Liver (tissue), 9 donors: ENCODE measurements around the gene GPR89B. TPM values are rescaled to one million over a fixed set of nuclear protein-coding genes. Genes with fewer than 3 reads are reported as not detected.

ENCODE experiments used
- DNase-seq: peaks from one replicate; pipeline ENCODE4 v3.0.0-alpha.2; 2017; ENCODE audit warnings: low spot score
- H3K27ac ChIP-seq, 2 donors: one replicate each; pipeline ENCODE4 v1.7.0; 2013; ENCODE audit warnings: inconsistent platforms in 2 of 2, low read length in 2 of 2, control low read depth in 1 of 2, low read depth in 1 of 2, mild to moderate bottlenecking in 1 of 2
- H3K27me3 ChIP-seq, 4 donors: one replicate each; pipeline versions ENCODE4 v1.6.1 to v1.7.0; 2013; ENCODE audit warnings: low read length in 3 of 4, inconsistent platforms in 1 of 4, mild to moderate bottlenecking in 1 of 4, moderate library complexity in 1 of 4; ENCODE audit not compliant: control insufficient read depth in 4 of 4, insufficient read depth in 4 of 4
- H3K36me3 ChIP-seq, 4 donors: one replicate each; pipeline versions ENCODE4 v1.6.1 to v1.7.0; 2013; ENCODE audit warnings: low read length in 3 of 4, mild to moderate bottlenecking in 3 of 4, low read depth in 1 of 4, moderate library complexity in 1 of 4; ENCODE audit not compliant: control insufficient read depth in 4 of 4, insufficient read depth in 3 of 4
- H3K4me1 ChIP-seq, 4 donors: one replicate each; pipeline versions ENCODE4 v1.6.1 to v1.7.0; 2013; ENCODE audit warnings: low read length in 3 of 4, mild to moderate bottlenecking in 3 of 4, moderate library complexity in 1 of 4; ENCODE audit not compliant: control insufficient read depth in 4 of 4, insufficient read depth in 4 of 4
- H3K4me3 ChIP-seq, 3 donors: one replicate each; pipeline versions ENCODE4 v1.6.1 to v1.7.0; 2013; ENCODE audit warnings: low read length in 3 of 3, control low read depth in 1 of 3, low read depth in 1 of 3, mild to moderate bottlenecking in 1 of 3
- H3K9ac ChIP-seq, 2 donors: one replicate each; pipeline ENCODE4 v1.7.0; 2013; ENCODE audit warnings: low read length in 2 of 2, mild to moderate bottlenecking in 2 of 2, moderate library complexity in 2 of 2, control low read depth in 1 of 2, low read depth in 1 of 2
- H3K9me3 ChIP-seq, 4 donors: one replicate each; pipeline versions ENCODE4 v1.6.1 to v1.7.0; 2013; ENCODE audit warnings: low read length in 3 of 4; ENCODE audit not compliant: control insufficient read depth in 4 of 4
- EGR1 ChIP-seq, 2 donors: IDR thresholded peaks; 2 replicates each; pipeline ENCODE4 v1.6.1; 2016 to 2018; ENCODE audit warnings: antibody characterized with exemption in 2 of 2, low read depth in 2 of 2
- FOXA1 ChIP-seq: IDR thresholded peaks from 2 replicates; pipeline ENCODE4 v1.6.1; 2016; ENCODE audit warnings: antibody characterized with exemption
- FOXA2 ChIP-seq: IDR thresholded peaks from 2 replicates; pipeline ENCODE4 v1.6.1; 2016; ENCODE audit warnings: antibody characterized with exemption
- GABPA ChIP-seq, 2 donors: IDR thresholded peaks in 1 of 2; conservative IDR thresholded peaks in 1 of 2; 2 replicates each; pipeline ENCODE4 v1.6.1; 2016; ENCODE audit warnings: antibody characterized with exemption in 2 of 2, mild to moderate bottlenecking in 1 of 2, moderate library complexity in 1 of 2
- HNF4A ChIP-seq, 2 donors: conservative IDR thresholded peaks; 2 replicates each; pipeline ENCODE4 v1.6.1; 2016; ENCODE audit warnings: antibody characterized with exemption in 2 of 2, mild to moderate bottlenecking in 2 of 2
- HNF4G ChIP-seq: IDR thresholded peaks from 2 replicates; pipeline ENCODE4 v1.6.1; 2016; ENCODE audit warnings: antibody characterized with exemption
- JUND ChIP-seq, 2 donors: IDR thresholded peaks; 2 replicates each; pipeline ENCODE4 v1.6.1; 2016; ENCODE audit warnings: antibody characterized with exemption in 2 of 2
- NR2F2 ChIP-seq: IDR thresholded peaks from 2 replicates; pipeline ENCODE4 v1.6.1; 2016; ENCODE audit warnings: antibody characterized with exemption
- RAD21 ChIP-seq, 2 donors: IDR thresholded peaks; 2 replicates each; pipeline ENCODE4 v1.6.1; 2016; ENCODE audit warnings: antibody characterized with exemption in 2 of 2, mild to moderate bottlenecking in 2 of 2
- RXRA ChIP-seq, 2 donors: IDR thresholded peaks; 2 replicates each; pipeline ENCODE4 v1.6.1; 2017 to 2018; ENCODE audit warnings: antibody characterized with exemption in 2 of 2, mild to moderate bottlenecking in 1 of 2
- SP1 ChIP-seq: IDR thresholded peaks from 2 replicates; pipeline ENCODE4 v1.6.1; 2018; ENCODE audit warnings: antibody characterized with exemption, mild to moderate bottlenecking
- TAF1 ChIP-seq: conservative IDR thresholded peaks from 2 replicates; pipeline ENCODE4 v1.6.1; 2016; ENCODE audit warnings: antibody characterized with exemption, mild to moderate bottlenecking
- YY1 ChIP-seq: IDR thresholded peaks from 2 replicates; pipeline ENCODE4 v1.6.1; 2016; ENCODE audit warnings: antibody characterized with exemption, mild to moderate bottlenecking
- WGBS: extraction: QIAGEN DNeasy Blood & Tissue Kit; methylation state at CpG from one replicate; pipeline ENCODE4 v1.1.7; 2013; 5-methylcytosine and 5-hydroxymethylcytosine counted together
- polyA plus RNA-seq, 2 donors: library from polyadenylated mRNA; stranded (reverse) in 1 of 2; unstranded in 1 of 2; fragments of 200-250 nt in 1 of 2; fragments of >200 nt in 1 of 2; fragmentation: Nextera tagmentation in 1 of 2; extraction: Ambion mirVana in 1 of 2; gene quantifications; one replicate each; pipeline versions ENCODE4 v1.2.1 to v1.2.3, GENCODE V29; 2013 to 2015
- total RNA-seq, 2 donors: library from RNA; depleted of rRNA; stranded (reverse); fragments of >200 nt; gene quantifications; one replicate each; pipeline ENCODE4 v1.2.3, GENCODE V29; 2014
- TF ChIP-seq, protein P1 (sequence below): IDR thresholded peaks from 2 replicates; pipeline ENCODE4 v1.6.1; 2016; ENCODE audit warnings: antibody characterized with exemption, mild to moderate bottlenecking
- TF ChIP-seq, protein P2 (sequence below): fragments of 150-350 bp; IDR thresholded peaks from 2 replicates; pipeline ENCODE4 v1.5.1; 2017; ENCODE audit warnings: improper control_type of control experiment, low read depth, low read length; ENCODE audit not compliant: missing input control
- TF ChIP-seq, protein P3 (sequence below): IDR thresholded peaks from 2 replicates; pipeline ENCODE4 v1.6.1; 2016; ENCODE audit warnings: antibody characterized with exemption
- TF ChIP-seq, protein P4 (sequence below): IDR thresholded peaks from 2 replicates; pipeline ENCODE4 v1.6.1; 2016; ENCODE audit warnings: antibody characterized with exemption
- TF ChIP-seq, protein P5 (sequence below): IDR thresholded peaks from 2 replicates; pipeline ENCODE4 v1.6.1; 2016; ENCODE audit warnings: antibody characterized with exemption
- donor health status: healthy.
- donor health status: healthy.
- donor health status: healthy.
- donor health status: healthy.
- donor health status: healthy.

The GPR89B gene
- total and polyA plus RNA-seq, 4 donors = 7.2 to 19.2 (median 15.6) TPM

DNA sequence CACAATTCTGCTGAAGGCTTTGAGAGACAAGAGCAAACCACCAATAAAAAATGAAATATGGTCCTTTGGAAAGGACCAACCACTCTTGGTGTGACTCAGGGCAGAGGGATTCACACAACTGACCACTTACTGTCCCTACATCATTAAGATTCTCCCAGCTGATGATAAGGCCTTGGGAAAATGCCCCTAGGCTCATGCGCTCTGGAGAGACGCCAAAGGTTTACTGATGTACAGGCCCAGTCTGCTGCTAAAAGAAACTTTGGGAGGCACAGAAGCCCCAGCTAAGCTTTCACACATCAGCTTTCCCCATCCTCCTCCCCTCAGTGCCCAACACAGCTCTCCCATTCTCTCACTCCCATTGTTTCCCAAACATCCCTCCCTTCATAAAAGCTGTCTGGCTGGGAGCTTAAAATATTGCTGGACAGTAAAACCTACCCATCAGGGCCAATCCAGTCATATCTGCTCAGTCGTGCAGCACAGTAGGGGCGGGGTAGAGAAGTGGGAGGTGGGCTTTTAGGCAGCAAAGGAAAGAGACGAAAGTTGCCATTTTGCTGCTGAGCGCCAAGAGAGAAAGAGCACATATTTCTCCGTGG lies 25.9 kb upstream of the GPR89B start, which contains the start of gene GJA8:
Gene GJA8, plus strand, starts transcription at position 543 of the 593 bp plus-strand sequence. CDS start 5,161 bp downstream, outside the sequence.
- 90% methylated on average over 7 of the region's 7 CpGs for WGBS
- no peak for TF ChIP-seq GABPA (IDR thresholded peaks at IDR 0.05 in 1 of 2, conservative IDR thresholded peaks at IDR 0.05 in 1 of 2)
- no peak for TF ChIP-seq TAF1
- no peak for TF ChIP-seq HNF4A (conservative IDR thresholded peaks at IDR 0.05)
- no peak for TF ChIP-seq NR2F2
- no peak for TF ChIP-seq SP1
- TF ChIP-seq, protein P1, sequence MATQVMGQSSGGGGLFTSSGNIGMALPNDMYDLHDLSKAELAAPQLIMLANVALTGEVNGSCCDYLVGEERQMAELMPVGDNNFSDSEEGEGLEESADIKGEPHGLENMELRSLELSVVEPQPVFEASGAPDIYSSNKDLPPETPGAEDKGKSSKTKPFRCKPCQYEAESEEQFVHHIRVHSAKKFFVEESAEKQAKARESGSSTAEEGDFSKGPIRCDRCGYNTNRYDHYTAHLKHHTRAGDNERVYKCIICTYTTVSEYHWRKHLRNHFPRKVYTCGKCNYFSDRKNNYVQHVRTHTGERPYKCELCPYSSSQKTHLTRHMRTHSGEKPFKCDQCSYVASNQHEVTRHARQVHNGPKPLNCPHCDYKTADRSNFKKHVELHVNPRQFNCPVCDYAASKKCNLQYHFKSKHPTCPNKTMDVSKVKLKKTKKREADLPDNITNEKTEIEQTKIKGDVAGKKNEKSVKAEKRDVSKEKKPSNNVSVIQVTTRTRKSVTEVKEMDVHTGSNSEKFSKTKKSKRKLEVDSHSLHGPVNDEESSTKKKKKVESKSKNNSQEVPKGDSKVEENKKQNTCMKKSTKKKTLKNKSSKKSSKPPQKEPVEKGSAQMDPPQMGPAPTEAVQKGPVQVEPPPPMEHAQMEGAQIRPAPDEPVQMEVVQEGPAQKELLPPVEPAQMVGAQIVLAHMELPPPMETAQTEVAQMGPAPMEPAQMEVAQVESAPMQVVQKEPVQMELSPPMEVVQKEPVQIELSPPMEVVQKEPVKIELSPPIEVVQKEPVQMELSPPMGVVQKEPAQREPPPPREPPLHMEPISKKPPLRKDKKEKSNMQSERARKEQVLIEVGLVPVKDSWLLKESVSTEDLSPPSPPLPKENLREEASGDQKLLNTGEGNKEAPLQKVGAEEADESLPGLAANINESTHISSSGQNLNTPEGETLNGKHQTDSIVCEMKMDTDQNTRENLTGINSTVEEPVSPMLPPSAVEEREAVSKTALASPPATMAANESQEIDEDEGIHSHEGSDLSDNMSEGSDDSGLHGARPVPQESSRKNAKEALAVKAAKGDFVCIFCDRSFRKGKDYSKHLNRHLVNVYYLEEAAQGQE = no peak
- TF ChIP-seq YY1 = no peak
- no peak for TF ChIP-seq FOXA2
- TF ChIP-seq FOXA1 = no peak
- no peak for TF ChIP-seq JUND (IDR thresholded peaks at IDR 0.05)
- TF ChIP-seq, protein P2, sequence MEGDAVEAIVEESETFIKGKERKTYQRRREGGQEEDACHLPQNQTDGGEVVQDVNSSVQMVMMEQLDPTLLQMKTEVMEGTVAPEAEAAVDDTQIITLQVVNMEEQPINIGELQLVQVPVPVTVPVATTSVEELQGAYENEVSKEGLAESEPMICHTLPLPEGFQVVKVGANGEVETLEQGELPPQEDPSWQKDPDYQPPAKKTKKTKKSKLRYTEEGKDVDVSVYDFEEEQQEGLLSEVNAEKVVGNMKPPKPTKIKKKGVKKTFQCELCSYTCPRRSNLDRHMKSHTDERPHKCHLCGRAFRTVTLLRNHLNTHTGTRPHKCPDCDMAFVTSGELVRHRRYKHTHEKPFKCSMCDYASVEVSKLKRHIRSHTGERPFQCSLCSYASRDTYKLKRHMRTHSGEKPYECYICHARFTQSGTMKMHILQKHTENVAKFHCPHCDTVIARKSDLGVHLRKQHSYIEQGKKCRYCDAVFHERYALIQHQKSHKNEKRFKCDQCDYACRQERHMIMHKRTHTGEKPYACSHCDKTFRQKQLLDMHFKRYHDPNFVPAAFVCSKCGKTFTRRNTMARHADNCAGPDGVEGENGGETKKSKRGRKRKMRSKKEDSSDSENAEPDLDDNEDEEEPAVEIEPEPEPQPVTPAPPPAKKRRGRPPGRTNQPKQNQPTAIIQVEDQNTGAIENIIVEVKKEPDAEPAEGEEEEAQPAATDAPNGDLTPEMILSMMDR = no peak
- TF ChIP-seq, protein P3, sequence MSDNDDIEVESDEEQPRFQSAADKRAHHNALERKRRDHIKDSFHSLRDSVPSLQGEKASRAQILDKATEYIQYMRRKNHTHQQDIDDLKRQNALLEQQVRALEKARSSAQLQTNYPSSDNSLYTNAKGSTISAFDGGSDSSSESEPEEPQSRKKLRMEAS = no peak
- no peak for TF ChIP-seq RAD21 (IDR thresholded peaks at IDR 0.05)
- no peak for TF ChIP-seq RXRA (IDR thresholded peaks at IDR 0.05)
- TF ChIP-seq EGR1 (IDR thresholded peaks at IDR 0.05; ENCODE audit: low read depth in 2 of 2) = no peak
- no peak for TF ChIP-seq HNF4G
- Histone ChIP-seq H3K27ac (no peak within 1 kb of the TSS), H3K4me3 (no peak within 1 kb of the TSS), H3K9ac (no peak within 1 kb of the TSS), H3K36me3 (no peaks in the 10 kb centered on the region), H3K9me3 (no peaks in the 10 kb centered on the region), H3K27me3 (no peaks in the 10 kb centered on the region), H3K4me1 (peaks cover 0 to 8% (median 7%) of the 10 kb centered on the region in 4 donors)
- no peak for DNase-seq

DNA sequence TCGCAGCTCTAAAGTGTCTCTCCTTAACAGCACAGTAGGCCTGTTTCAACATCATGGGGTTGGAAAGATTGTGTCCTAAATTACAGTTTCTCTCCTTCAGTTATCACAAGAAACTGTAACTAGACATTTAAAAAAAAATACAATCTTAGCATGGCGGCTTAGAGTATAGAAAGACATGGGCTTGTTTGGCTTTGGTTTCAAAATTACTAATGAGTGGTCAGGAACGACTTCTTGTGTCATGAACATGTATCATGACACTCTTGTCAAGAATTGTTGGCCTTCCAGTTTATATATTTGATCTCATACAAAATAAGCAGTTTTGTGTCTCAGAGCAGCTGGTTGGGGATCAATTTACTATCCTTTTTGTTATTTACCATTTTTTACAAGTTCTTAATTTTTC lies 23.5 kb upstream of the GPR89B start:
- Histone ChIP-seq H3K27ac (no peak overlapping the region), H3K4me1 (no peaks in the 10 kb centered on the region), H3K4me3 (no peak overlapping the region), H3K9ac (no peak overlapping the region), H3K9me3 (no peaks in the 10 kb centered on the region), H3K27me3 (no peaks in the 10 kb centered on the region), H3K36me3 (no peaks in the 10 kb centered on the region)
- WGBS = 82% methylated on average over 3 of the region's 3 CpGs
- no peak for DNase-seq
- TF ChIP-seq, protein P2 = no peak
- TF ChIP-seq, protein P4, sequence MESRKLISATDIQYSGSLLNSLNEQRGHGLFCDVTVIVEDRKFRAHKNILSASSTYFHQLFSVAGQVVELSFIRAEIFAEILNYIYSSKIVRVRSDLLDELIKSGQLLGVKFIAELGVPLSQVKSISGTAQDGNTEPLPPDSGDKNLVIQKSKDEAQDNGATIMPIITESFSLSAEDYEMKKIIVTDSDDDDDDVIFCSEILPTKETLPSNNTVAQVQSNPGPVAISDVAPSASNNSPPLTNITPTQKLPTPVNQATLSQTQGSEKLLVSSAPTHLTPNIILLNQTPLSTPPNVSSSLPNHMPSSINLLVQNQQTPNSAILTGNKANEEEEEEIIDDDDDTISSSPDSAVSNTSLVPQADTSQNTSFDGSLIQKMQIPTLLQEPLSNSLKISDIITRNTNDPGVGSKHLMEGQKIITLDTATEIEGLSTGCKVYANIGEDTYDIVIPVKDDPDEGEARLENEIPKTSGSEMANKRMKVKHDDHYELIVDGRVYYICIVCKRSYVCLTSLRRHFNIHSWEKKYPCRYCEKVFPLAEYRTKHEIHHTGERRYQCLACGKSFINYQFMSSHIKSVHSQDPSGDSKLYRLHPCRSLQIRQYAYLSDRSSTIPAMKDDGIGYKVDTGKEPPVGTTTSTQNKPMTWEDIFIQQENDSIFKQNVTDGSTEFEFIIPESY = no peak
- TF ChIP-seq JUND (IDR thresholded peaks at IDR 0.05) (no peak), RAD21 (IDR thresholded peaks at IDR 0.05) (no peak), EGR1 (IDR thresholded peaks at IDR 0.05; ENCODE audit: low read depth in 2 of 2) (no peak), FOXA1 (no peak), GABPA (IDR thresholded peaks at IDR 0.05 in 1 of 2, conservative IDR thresholded peaks at IDR 0.05 in 1 of 2) (no peak), SP1 (no peak), NR2F2 (no peak)
- TF ChIP-seq, protein P5, sequence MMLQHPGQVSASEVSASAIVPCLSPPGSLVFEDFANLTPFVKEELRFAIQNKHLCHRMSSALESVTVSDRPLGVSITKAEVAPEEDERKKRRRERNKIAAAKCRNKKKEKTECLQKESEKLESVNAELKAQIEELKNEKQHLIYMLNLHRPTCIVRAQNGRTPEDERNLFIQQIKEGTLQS = no peak
- TF ChIP-seq, protein P1 = no peak
